ENCODE results near the gene LAYN. TPM values are rescaled to one million over a fixed set of nuclear protein-coding genes. Genes with fewer than 3 reads are reported as not detected.

Gene LAYN
- total RNA-seq, 1 donor from 2014 or later: 9.2 TPM

GRCh38 chr11:111539426-111540113 lies 950 bp upstream of the LAYN start:
- Mint-ChIP-seq H3K27ac (peak overlapping the region; percentile 1), H3K4me3 (peak overlapping the region; percentile 71), H3K27me3 (peaks cover 72% of the 10 kb centered on the region), H3K9me3 (peaks cover 4% of the 10 kb centered on the region), H3K4me1 (ENCODE audit: unreplicated experiment) (peaks cover 23% of the 10 kb centered on the region), H3K36me3 (peaks cover 4% of the 10 kb centered on the region)
- no peak for DNase-seq (ENCODE audit: extremely low spot score, unreplicated experiment)
- TF ChIP-seq CTCF (conservative IDR thresholded peaks at IDR 0.05): no peak

- H3K27ac Mint-ChIP-seq: no peak overlapping the region
- H3K27me3 Mint-ChIP-seq: peaks cover 70% of the 10 kb centered on the region
- TF ChIP-seq CTCF (conservative IDR thresholded peaks at IDR 0.05): peak; percentile 9
Measured at GRCh38 chr11:111540937-111541253, 375 bp downstream of the LAYN start.

DNA sequence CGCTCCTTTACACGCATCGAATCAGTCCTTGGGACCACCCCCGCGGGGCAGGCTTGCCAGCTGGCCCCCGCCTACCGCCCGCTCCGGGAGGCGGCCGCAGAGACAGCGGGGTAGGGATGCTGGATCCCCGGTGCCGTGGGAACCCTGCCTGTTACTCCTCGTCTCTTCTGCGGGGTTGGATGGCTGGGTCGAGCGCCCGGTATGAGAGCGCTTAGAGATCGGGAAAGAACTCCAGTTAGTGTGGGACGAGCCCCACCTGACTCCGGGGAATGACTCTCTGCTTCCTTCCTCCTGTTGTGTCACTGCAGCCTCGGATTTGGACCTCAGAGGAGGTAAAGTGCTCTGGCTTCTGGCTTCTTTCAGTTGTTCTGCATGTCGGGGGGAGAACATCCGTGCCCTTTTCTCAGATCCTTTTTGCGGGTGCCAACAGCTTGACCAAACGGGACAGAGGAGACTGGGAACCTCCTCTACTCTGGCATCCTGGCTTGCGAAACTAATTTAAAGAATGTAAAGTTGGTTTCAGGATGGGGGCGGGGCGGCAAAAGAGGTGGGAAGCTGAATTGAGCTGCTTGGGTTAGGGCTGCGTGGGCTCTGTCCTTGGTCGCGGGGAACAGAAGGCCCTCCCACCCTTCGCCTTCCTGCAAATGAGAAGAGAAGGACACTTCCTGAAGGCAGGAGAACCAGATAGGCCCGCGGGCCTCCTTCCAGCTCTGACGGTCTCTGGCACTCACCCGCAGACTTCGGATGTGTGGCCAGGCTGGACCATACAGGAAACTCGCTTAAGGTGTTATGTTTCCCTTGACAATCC lies 938 bp downstream of the LAYN start:
- no peak for TF ChIP-seq CTCF (conservative IDR thresholded peaks at IDR 0.05)
- Mint-ChIP-seq H3K27me3 (peaks cover 66% of the 10 kb centered on the region), H3K4me1 (ENCODE audit: unreplicated experiment) (peaks cover 23% of the 10 kb centered on the region), H3K4me3 (peak overlapping the region; percentile 94), H3K36me3 (peaks cover 4% of the 10 kb centered on the region), H3K9me3 (peaks cover 4% of the 10 kb centered on the region), H3K27ac (peak overlapping the region; percentile 92)
- DNase-seq (ENCODE audit: extremely low spot score, unreplicated experiment): no peak

More at GRCh38 chr11:111540937-111541253, 375 bp downstream of the LAYN start:
- Mint-ChIP-seq H3K9me3 (peaks cover 4% of the 10 kb centered on the region), H3K36me3 (peaks cover 4% of the 10 kb centered on the region), H3K4me1 (ENCODE audit: unreplicated experiment) (peaks cover 23% of the 10 kb centered on the region), H3K4me3 (peak overlapping the region; percentile 94)
- no peak for DNase-seq (ENCODE audit: extremely low spot score, unreplicated experiment)

- Mint-ChIP-seq H3K4me1 (ENCODE audit: unreplicated experiment) (peaks cover 23% of the 10 kb centered on the region), H3K9me3 (peaks cover 4% of the 10 kb centered on the region), H3K36me3 (peaks cover 4% of the 10 kb centered on the region), H3K27ac (no peak overlapping the region), H3K4me3 (peak overlapping the region; percentile 41), H3K27me3 (peaks cover 54% of the 10 kb centered on the region)
- TF ChIP-seq CTCF (conservative IDR thresholded peaks at IDR 0.05): no peak
- DNase-seq (ENCODE audit: extremely low spot score, unreplicated experiment): no peak
Measured at GRCh38 chr11:111542606-111543275, 2.2 kb downstream of the LAYN start.

DNA sequence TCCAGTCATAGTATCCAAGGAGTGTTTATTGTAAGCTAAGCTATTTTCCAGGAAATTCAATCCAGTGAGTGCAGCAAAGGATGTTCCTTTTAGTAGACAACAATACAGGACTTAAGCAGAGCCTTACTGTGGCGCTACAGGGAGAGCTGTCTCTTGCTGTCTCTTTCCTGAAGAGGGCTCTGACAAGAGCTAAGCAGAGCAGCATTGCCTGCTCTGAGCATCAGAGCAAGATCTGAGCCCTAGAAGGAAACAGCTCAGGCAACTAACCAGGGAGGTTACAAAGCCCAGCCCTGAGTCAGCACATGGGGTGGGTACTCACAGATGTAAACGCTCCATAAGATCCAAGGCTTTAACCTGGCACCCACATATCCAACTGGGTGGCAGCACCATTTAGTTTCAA lies 8.0 kb downstream of the LAYN start:
- no peaks in the 10 kb centered on the region for H3K9me3 Mint-ChIP-seq
- H3K27me3 Mint-ChIP-seq: peaks cover 6% of the 10 kb centered on the region
- no peak overlapping the region for H3K27ac Mint-ChIP-seq
- H3K36me3 Mint-ChIP-seq: no peaks in the 10 kb centered on the region
- no peak for TF ChIP-seq CTCF (conservative IDR thresholded peaks at IDR 0.05)
- H3K4me1 Mint-ChIP-seq (ENCODE audit: unreplicated experiment): peaks cover 8% of the 10 kb centered on the region
- H3K4me3 Mint-ChIP-seq: no peak overlapping the region
- DNase-seq (ENCODE audit: extremely low spot score, unreplicated experiment): no peak
